ENCODE results near the gene DDX46. TPM values are rescaled to one million over a fixed set of nuclear protein-coding genes. Genes with fewer than 3 reads are reported as not detected.
"Not testable (repeated sequence)": the region's sequence is repeated elsewhere in the genome, so short reads cannot be mapped to it uniquely, and the experiment has no call there.

The DDX46 gene
- 40.3 and 47.3 TPM in 2 replicates for total RNA-seq (2014; rRNA removed; shearing (Covaris generic))
- polyA plus RNA-seq (2015; cell fraction: cytosol; rRNA removed): 43.2 and 53.5 TPM in 2 replicates
- polyA plus RNA-seq (2015; cell fraction: nucleus; rRNA removed): 139 and 148 TPM in 2 replicates

GRCh38 chr5:134758504-134759341 lies at the start of gene DDX46:
DDX46 (plus strand) TSS chr5:134758779; CDS start chr5:134758939, 160 bp downstream.
- peak; percentile 94 for DNase-seq (ENCODE audit: low read depth)

GRCh38 chr5:134714120-134714519 lies 44.5 kb upstream of the DDX46 start:
- DNase-seq (ENCODE audit: low read depth): no peak

- DNase-seq (ENCODE audit: low read depth): no peak
Measured at GRCh38 chr5:134714541-134714940, 44.0 kb upstream of the DDX46 start.

- DNase-seq (ENCODE audit: low read depth): not testable (repeated sequence)
Measured at GRCh38 chr5:134715466-134715865, 43.1 kb upstream of the DDX46 start.

GRCh38 chr5:134724872-134725271 lies 33.7 kb upstream of the DDX46 start:
- DNase-seq (ENCODE audit: low read depth): no peak

- DNase-seq (ENCODE audit: low read depth): no peak
Measured at GRCh38 chr5:134732819-134733218, 25.8 kb upstream of the DDX46 start.

- DNase-seq (ENCODE audit: low read depth): no peak
Measured at GRCh38 chr5:134735243-134735642, 23.3 kb upstream of the DDX46 start.

- DNase-seq (ENCODE audit: low read depth): no peak
Measured at GRCh38 chr5:134736173-134736812, 22.3 kb upstream of the DDX46 start.

- DNase-seq (ENCODE audit: low read depth): peak; percentile 98
Measured at GRCh38 chr5:134738133-134738962, 20.2 kb upstream of the DDX46 start, which contains the start of gene CAMLG. CAMLG (plus strand) TSS chr5:134738548; CDS start chr5:134738621, 73 bp downstream.

- DNase-seq (ENCODE audit: low read depth): peak; percentile 56
Measured at GRCh38 chr5:134738963-134739661, 19.5 kb upstream of the DDX46 start.

- DNase-seq (ENCODE audit: low read depth): no peak
Measured at GRCh38 chr5:134741052-134741451, 17.5 kb upstream of the DDX46 start.

- DNase-seq (ENCODE audit: low read depth): no peak
Measured at GRCh38 chr5:134742134-134742533, 16.4 kb upstream of the DDX46 start.

- DNase-seq (ENCODE audit: low read depth): no peak
Measured at GRCh38 chr5:134749415-134749814, 9.2 kb upstream of the DDX46 start.

- DNase-seq (ENCODE audit: low read depth): no peak
Measured at GRCh38 chr5:134758176-134758503, 439 bp upstream of the DDX46 start.

GRCh38 chr5:134767528-134768291 lies 9.1 kb downstream of the DDX46 start:
- DNase-seq (ENCODE audit: low read depth): not testable (repeated sequence)

- peak; percentile 44 for DNase-seq (ENCODE audit: low read depth)
Measured at GRCh38 chr5:134769206-134769605, 10.6 kb downstream of the DDX46 start.

- no peak for DNase-seq (ENCODE audit: low read depth)
Measured at GRCh38 chr5:134772461-134773125, 14.0 kb downstream of the DDX46 start.

GRCh38 chr5:134777366-134777765 lies 18.8 kb downstream of the DDX46 start:
- DNase-seq (ENCODE audit: low read depth): no peak

- no peak for DNase-seq (ENCODE audit: low read depth)
Measured at GRCh38 chr5:134784241-134784920, 25.8 kb downstream of the DDX46 start.
